Measurements from ENCODE around the gene AKT3. TPM values are rescaled to one million over a fixed set of nuclear protein-coding genes. Genes with fewer than 3 reads are reported as not detected.

The AKT3 gene
- polyA plus RNA-seq, 3 donors, result 0.81 to 1.7 (median 1.4) TPM

DNA sequence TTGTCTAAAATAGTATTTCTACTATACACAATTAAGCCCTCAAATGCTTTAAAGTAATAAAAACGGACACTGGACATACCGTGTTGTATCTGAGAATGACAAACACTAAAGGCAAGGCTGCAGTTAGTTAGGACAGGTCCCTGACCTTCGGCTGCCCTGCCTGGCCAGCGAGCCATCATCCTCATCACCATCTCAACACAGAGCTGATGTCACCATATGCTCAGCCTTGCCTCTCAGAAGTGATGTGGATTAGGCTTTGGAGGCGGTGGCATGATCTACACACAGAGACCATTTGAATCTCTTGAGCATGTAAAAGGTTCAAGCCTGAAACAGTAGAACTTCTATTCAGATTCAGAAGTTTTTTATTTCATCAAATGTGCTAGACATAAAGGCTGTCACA, 349.5 kb downstream of the AKT3 start:
- WGBS (ENCODE audit: insufficient coverage), result no CpG with 5 or more reads among the region's 5 CpGs
- H3K4me3 ChIP-seq (replicated peaks in 1 of 3; ENCODE audit: low read depth in 2 of 3, low read length in 3 of 3), result no peak overlapping the region
- H3K27me3 Mint-ChIP-seq (ENCODE audit: low read depth in 3 of 3), result no peaks in the 10 kb centered on the region
- H3K4me1 Mint-ChIP-seq, result peaks cover 15% of the 10 kb centered on the region
- H3K36me3 Mint-ChIP-seq, result peaks cover 39 to 51% of the 10 kb centered on the region in 2 donors
- peaks cover 0 to 1% (median 0%) of the 10 kb centered on the region in 7 donors for H3K9me3 Mint-ChIP-seq
- no peak overlapping the region for H3K4me3 Mint-ChIP-seq
- H3K79me2 ChIP-seq (ENCODE audit: insufficient read depth, low read length), result no peaks in the 10 kb centered on the region
- H2AFZ ChIP-seq (ENCODE audit: insufficient read depth, low read depth, low read length, poor library complexity, severe bottlenecking), result no peak overlapping the region
- H3K27ac Mint-ChIP-seq, result no peak overlapping the region
- intact Hi-C loops (cut with micrococcal nuclease), result no loop called here
- TF ChIP-seq CTCF (IDR thresholded peaks at IDR 0.05), result no peak
- no peak for DNase-seq
- H3K36me3 ChIP-seq (replicated peaks in 1 of 2; ENCODE audit: control insufficient read depth in 1 of 2, insufficient read depth in 2 of 2, low read length in 2 of 2), result peaks cover 0 to 16% of the 10 kb centered on the region in 2 donors
- no peak overlapping the region for H3K27ac ChIP-seq (ENCODE audit: low read depth in 1 of 2, low read length in 2 of 2)
- no peak overlapping the region for H3K4me2 ChIP-seq (replicated peaks; ENCODE audit: extremely low read depth, low read length, poor library complexity, severe bottlenecking)
- H3K9me3 ChIP-seq (replicated peaks in 1 of 2; ENCODE audit: control insufficient read depth in 1 of 2, insufficient read depth in 1 of 2, low read length in 2 of 2), result no peaks in the 10 kb centered on the region
- no peaks in the 10 kb centered on the region for H3K27me3 ChIP-seq (ENCODE audit: control insufficient read depth in 2 of 2, insufficient read depth in 2 of 2, low read length in 2 of 2)
- H3K9ac ChIP-seq (ENCODE audit: insufficient read depth, low read length, poor library complexity, severe bottlenecking), result no peak overlapping the region
- no peaks in the 10 kb centered on the region for H4K20me1 ChIP-seq (ENCODE audit: insufficient read depth, low read length)
- peaks cover 17 to 18% of the 10 kb centered on the region in 2 donors for H3K4me1 ChIP-seq (ENCODE audit: control insufficient read depth in 1 of 2, insufficient read depth in 2 of 2, low read length in 2 of 2)

DNA sequence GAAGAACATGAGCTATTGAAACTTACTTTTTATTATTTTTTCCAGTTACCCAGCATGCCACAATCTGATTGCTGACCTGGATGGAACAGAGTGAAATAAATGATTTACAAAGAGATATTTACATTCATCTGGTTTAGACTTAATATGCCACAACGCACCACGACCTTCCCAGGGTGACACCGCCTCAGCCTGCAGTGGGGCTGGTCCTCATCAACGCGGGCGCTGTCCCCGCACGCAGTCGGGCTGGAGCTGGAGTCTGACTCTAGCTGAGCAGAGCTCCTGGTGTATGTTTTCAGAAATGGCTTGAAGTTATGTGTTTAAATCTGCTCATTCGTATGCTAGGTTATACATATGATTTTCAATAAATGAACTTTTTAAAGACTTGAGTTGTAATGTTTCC, 350.3 kb downstream of the AKT3 start:
- Histone ChIP-seq H2AFZ (ENCODE audit: insufficient read depth, low read depth, low read length, poor library complexity, severe bottlenecking) (no peak overlapping the region), H4K20me1 (ENCODE audit: insufficient read depth, low read length) (no peaks in the 10 kb centered on the region), H3K9ac (ENCODE audit: insufficient read depth, low read length, poor library complexity, severe bottlenecking) (no peak overlapping the region), H3K79me2 (ENCODE audit: insufficient read depth, low read length) (no peaks in the 10 kb centered on the region), H3K4me2 (replicated peaks; ENCODE audit: extremely low read depth, low read length, poor library complexity, severe bottlenecking) (no peak overlapping the region), H3K36me3 (replicated peaks in 1 of 2; ENCODE audit: control insufficient read depth in 1 of 2, insufficient read depth in 2 of 2, low read length in 2 of 2) (peaks cover 0 to 16% of the 10 kb centered on the region in 2 donors), H3K4me1 (ENCODE audit: control insufficient read depth in 1 of 2, insufficient read depth in 2 of 2, low read length in 2 of 2) (peaks cover 25 to 26% of the 10 kb centered on the region in 2 donors), H3K27ac (ENCODE audit: low read depth in 1 of 2, low read length in 2 of 2) (no peak overlapping the region), H3K4me3 (replicated peaks in 1 of 3; ENCODE audit: low read depth in 2 of 3, low read length in 3 of 3) (no peak overlapping the region), H3K27me3 (ENCODE audit: control insufficient read depth in 2 of 2, insufficient read depth in 2 of 2, low read length in 2 of 2) (no peaks in the 10 kb centered on the region), H3K9me3 (replicated peaks in 1 of 2; ENCODE audit: control insufficient read depth in 1 of 2, insufficient read depth in 1 of 2, low read length in 2 of 2) (no peaks in the 10 kb centered on the region)
- peaks cover 0 to 1% (median 0%) of the 10 kb centered on the region in 7 donors for H3K9me3 Mint-ChIP-seq
- H3K27me3 Mint-ChIP-seq (ENCODE audit: low read depth in 3 of 3), result no peaks in the 10 kb centered on the region
- no peak overlapping the region for H3K4me3 Mint-ChIP-seq
- peaks cover 21% of the 10 kb centered on the region for H3K4me1 Mint-ChIP-seq
- DNase-seq, result no peak
- intact Hi-C loops (cut with micrococcal nuclease), result loop anchor here in 1 of 2 donors (10.0 kb wide), 1 partner anchor 145 kb away; no protein-coding TSS in a partner anchor
- no peak for TF ChIP-seq CTCF (IDR thresholded peaks at IDR 0.05)
- peaks cover 33 to 51% of the 10 kb centered on the region in 2 donors for H3K36me3 Mint-ChIP-seq
- H3K27ac Mint-ChIP-seq, result no peak overlapping the region
- whole genome bisulfite sequencing (ENCODE audit: insufficient coverage), result 100% methylated on average over 6 of the region's 10 CpGs

All from CD14-positive monocyte (primary cell).